ENCODE measurements around the gene PRM3.

GRCh38 chr16:11278681-11279628, 5.5 kb upstream of the PRM3 start:
- no peak for TF ChIP-seq POLR2A (IDR thresholded peaks at IDR 0.05)
- no peak for TF ChIP-seq CTCF (IDR thresholded peaks at IDR 0.05 in 4 of 5, conservative IDR thresholded peaks at IDR 0.05 in 1 of 5)
